ENCODE data around the gene MMP28. TPM values are rescaled to one million over a fixed set of nuclear protein-coding genes. Genes with fewer than 3 reads are reported as not detected.

Gene MMP28
- total and polyA plus RNA-seq, 11 donors: 0.83 to 10.2 (median 2.5) TPM

- peak in 2 of 12 donors; percentile 3 to 7 for TF ChIP-seq CTCF (IDR thresholded peaks at IDR 0.05)
- no peak for TF ChIP-seq POLR2A (IDR thresholded peaks at IDR 0.05)
- intact Hi-C loops (cut with DNase I): loop anchor here in 5 of 10 donors (5.0 to 10.0 kb wide), 5 partner anchors 76 to 576 kb away; no protein-coding TSS in a partner anchor
- peaks cover 0 to 38% (median 12%) of the 10 kb centered on the region in 9 donors for H3K27me3 ChIP-seq
- peak in 3 of 4 donors; percentile 44 to 65 (median 52) for ATAC-seq
- no peak for DNase-seq
- H3K36me3 ChIP-seq: no peaks in the 10 kb centered on the region
- peak overlapping the region in 9 of 12 donors; percentile 11 to 35 (median 28) for H3K4me3 ChIP-seq
- no peaks in the 10 kb centered on the region for H3K9me3 ChIP-seq
- H3K4me1 ChIP-seq: peaks cover 0 to 12% (median 6%) of the 10 kb centered on the region in 12 donors
- 13 to 23% (median 17%) methylated on average over 48 to 73 of the region's 73 CpGs for WGBS, 4 donors
- H3K27ac ChIP-seq: no peak overlapping the region
These were observed 54.2 kb downstream of the MMP28 start for GRCh38 chr17:35740997-35741931.

GRCh38 chr17:35740216-35740615, 55.2 kb downstream of the MMP28 start:
- WGBS, 4 donors: 79 to 100% (median 89%) methylated on average over 6 to 7 of the region's 7 CpGs
- Histone ChIP-seq H3K27me3 (peaks cover 0 to 38% (median 12%) of the 10 kb centered on the region in 9 donors), H3K4me3 (no peak overlapping the region), H3K36me3 (no peaks in the 10 kb centered on the region), H3K9me3 (no peaks in the 10 kb centered on the region), H3K4me1 (peaks cover 0 to 12% (median 6%) of the 10 kb centered on the region in 12 donors), H3K27ac (no peak overlapping the region)
- intact Hi-C loops (cut with DNase I): loop anchor here in 5 of 10 donors (5.0 to 10.0 kb wide), 5 partner anchors 75 to 575 kb away; no protein-coding TSS in a partner anchor
- ATAC-seq: peak in 1 of 4 donors; percentile 4
- no peak for DNase-seq
- TF ChIP-seq CTCF (IDR thresholded peaks at IDR 0.05) (no peak), POLR2A (IDR thresholded peaks at IDR 0.05) (no peak)

GRCh38 chr17:35738519-35739133, 56.8 kb downstream of the MMP28 start:
- Histone ChIP-seq H3K4me3 (no peak overlapping the region), H3K36me3 (no peaks in the 10 kb centered on the region), H3K9me3 (no peaks in the 10 kb centered on the region), H3K27ac (no peak overlapping the region), H3K4me1 (peaks cover 0 to 12% (median 6%) of the 10 kb centered on the region in 12 donors), H3K27me3 (peaks cover 0 to 33% (median 12%) of the 10 kb centered on the region in 9 donors)
- no peak for DNase-seq
- ATAC-seq: no peak
- TF ChIP-seq CTCF (IDR thresholded peaks at IDR 0.05) (no peak), POLR2A (IDR thresholded peaks at IDR 0.05) (no peak)
- 86 to 91% (median 88%) methylated on average over 5 of the region's 5 CpGs for WGBS, 4 donors
- intact Hi-C loops (cut with DNase I): no loop called here

- H3K27ac ChIP-seq: no peak overlapping the region
- WGBS, 4 donors: 93 to 94% (median 94%) methylated on average over 4 to 5 of the region's 5 CpGs
- intact Hi-C loops (cut with DNase I): no loop called here
These were observed 59.2 kb downstream of the MMP28 start for GRCh38 chr17:35736236-35736635.

More at GRCh38 chr17:35736236-35736635, 59.2 kb downstream of the MMP28 start:
- Histone ChIP-seq H3K27me3 (peaks cover 0 to 10% (median 7%) of the 10 kb centered on the region in 9 donors), H3K4me1 (peaks cover 0 to 20% (median 5%) of the 10 kb centered on the region in 12 donors), H3K4me3 (no peak overlapping the region), H3K9me3 (no peaks in the 10 kb centered on the region), H3K36me3 (no peaks in the 10 kb centered on the region)
- ATAC-seq: no peak
- TF ChIP-seq CTCF (IDR thresholded peaks at IDR 0.05): no peak
- TF ChIP-seq POLR2A (IDR thresholded peaks at IDR 0.05): no peak
- DNase-seq: no peak
